ENCODE measurements around the gene HRH1. TPM values are rescaled to one million over a fixed set of nuclear protein-coding genes. Genes with fewer than 3 reads are reported as not detected.

The HRH1 gene
- polyA plus RNA-seq, 3 donors = 1.5 to 2.4 (median 2.3) TPM

DNA sequence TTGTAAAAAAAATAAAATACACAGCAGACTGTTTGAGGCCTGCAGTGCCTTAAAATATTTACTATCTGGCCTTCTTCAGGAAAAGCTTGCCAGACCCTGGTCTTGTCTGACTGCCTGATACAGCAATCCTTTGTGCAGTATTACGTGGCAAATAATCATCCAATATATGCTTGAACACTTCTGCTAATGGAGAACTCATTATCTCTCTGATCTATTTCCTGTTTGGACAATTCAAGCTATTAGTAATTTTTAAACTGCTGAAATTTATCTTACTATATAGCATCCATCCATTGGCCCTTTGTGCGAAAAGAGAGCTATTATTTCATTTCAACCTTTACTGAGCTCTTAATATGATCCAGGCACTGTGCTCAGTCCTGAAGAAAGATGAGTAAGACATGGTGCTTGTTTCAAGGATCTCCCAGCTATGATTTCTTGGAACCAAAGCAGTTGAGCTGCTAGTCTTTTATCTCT is 133.8 kb downstream of the HRH1 start:
- DNase-seq (ENCODE audit: extremely low read depth in 1 of 11, low read depth in 9 of 11, low spot score in 4 of 11) = no peak

DNA sequence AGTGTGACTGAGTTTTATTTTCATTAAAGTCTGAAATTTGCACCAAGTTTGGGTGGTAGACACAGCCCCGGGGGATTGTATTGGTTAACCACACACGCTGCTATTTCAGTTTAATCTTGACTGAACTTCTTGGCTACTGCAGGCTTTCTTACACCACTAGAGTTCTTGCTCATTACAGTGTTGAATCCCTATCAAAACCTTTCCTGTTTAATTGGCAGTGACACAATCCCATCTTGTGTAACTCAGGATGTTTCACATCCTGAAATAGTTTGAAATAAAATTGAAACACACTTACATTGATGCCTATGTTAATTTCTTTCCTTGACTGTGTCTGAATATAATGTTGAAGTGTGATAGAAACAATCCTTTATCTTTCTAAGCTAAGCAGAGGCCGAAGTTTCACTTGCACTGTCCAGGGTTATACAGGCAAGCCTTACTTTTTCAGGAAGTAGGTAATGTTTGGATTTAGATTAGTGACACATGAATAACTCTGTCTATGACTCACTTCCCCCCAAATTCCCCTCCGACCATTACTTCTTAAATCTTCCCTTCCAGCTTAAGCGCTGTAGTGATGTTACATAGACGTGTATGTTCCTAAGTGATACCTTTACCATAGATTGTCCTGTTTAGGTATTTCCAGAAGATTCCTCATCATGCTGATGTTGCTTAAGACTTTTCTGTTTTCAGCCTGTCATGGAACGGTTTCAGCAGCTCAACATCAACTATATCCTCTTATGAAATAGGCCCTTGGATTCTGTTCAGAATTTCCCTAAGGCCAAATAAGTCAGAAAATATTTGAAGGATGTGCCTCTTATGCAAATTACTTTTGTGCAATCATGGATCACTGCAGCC is 134.7 kb downstream of the HRH1 start:
- no peak for DNase-seq (ENCODE audit: extremely low read depth in 1 of 11, low read depth in 9 of 11, low spot score in 4 of 11)

DNA sequence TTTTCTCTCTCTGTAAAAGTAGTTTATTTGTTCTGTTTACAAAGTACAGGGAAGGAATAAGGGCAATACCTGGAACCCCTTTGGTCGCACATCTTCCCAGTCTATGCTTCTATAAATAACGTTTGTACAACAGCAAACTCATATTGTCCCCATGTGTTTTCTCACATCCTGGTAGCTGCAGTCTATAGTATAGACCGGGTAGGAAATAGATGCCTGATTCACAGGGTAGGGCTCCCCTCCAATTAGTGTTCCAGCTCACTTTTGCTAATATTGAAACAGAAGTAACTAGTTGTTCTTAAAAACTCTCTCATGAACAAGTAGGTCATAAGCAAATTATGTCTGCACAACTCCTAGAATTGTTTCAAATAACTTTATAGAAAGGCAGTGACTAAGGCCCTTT is 135.6 kb downstream of the HRH1 start:
- DNase-seq (ENCODE audit: extremely low read depth in 1 of 11, low read depth in 9 of 11, low spot score in 4 of 11) = no peak

DNA sequence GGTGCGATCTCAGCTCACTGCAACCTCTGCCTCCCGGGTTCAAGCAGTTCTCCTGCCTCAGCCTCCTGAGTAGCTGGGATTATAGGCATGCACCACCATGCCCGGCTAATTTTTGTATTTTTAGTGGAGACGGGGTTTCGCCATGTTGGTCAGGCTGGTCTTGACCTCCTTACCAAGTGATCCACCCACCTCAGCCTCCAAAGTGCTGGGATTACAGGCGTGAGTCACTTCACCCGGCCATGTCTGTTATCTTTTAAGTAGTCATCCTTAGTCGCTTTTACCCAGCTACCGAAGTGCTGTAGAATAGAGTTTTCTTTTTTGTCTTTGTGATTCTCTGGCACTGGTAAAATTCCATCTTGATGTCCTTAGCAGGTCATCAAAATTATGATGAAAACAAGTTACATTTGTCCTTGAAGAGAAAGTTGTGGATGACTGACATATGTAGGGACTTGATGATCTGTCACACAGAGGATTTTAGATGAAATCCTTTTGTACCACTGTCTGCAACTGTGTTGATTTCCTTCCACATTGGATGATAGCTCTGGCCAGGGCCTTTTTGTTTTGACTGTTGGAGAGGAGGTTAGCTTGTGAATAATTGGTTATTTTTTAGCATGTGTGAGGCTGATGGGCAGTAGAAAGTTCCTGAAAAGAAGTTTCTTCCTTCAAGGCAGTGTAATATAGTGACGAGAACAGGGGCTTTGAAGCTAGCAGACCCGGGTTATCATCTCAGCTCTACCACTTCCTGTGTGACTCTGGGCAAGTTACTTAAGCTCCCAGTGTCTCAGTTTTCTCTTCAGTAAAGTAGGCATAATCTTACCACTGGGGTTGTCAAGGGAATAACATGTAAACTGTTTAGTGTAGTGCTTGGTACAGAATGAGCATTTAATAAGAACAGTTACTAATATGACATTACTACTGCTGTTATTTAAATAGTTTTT is 136.7 kb downstream of the HRH1 start:
- DNase-seq (ENCODE audit: extremely low read depth in 1 of 11, low read depth in 9 of 11, low spot score in 4 of 11) = no peak

DNA sequence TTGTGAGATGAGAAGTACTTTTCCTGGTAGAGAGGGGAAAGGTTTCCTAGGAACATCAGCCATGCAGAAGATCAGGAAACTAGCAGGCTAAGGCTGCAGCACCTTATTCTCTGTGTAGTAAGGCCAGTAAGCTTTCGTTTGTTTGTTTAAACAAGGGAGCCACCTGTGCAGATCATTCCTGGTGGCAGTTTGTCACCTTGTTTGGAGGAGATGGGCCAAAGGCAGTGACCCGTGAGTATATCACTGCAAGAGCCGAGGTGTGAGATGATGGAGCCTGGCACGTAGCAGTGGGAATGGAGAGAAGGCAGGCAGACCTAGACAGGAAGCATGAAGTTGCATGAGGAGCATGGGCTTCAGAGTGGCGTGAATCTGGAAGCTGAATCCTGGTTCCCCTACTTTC is 137.5 kb downstream of the HRH1 start:
- DNase-seq (ENCODE audit: extremely low read depth in 1 of 11, low read depth in 9 of 11, low spot score in 4 of 11) = no peak

DNA sequence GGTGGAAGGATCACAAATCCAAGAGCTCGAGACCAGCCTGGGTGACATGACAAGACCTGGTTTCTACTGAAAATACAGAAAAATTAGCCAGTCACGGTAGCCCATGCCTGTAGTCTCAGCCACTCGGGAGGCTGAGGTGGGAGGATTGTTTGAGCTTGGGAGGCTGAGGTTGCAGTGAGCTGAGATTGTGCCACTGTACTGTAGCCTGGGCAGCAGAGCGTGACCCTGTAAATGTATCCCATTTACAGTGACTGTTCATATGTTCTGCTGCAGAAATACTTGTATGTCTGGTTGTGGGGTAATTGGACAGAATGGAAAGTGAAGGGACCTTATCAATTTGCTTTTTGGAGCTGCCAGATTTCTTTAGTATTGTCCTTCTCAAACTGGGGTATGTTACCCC is 142.8 kb downstream of the HRH1 start:
- no peak for DNase-seq (ENCODE audit: extremely low read depth in 1 of 11, low read depth in 9 of 11, low spot score in 4 of 11)

DNA sequence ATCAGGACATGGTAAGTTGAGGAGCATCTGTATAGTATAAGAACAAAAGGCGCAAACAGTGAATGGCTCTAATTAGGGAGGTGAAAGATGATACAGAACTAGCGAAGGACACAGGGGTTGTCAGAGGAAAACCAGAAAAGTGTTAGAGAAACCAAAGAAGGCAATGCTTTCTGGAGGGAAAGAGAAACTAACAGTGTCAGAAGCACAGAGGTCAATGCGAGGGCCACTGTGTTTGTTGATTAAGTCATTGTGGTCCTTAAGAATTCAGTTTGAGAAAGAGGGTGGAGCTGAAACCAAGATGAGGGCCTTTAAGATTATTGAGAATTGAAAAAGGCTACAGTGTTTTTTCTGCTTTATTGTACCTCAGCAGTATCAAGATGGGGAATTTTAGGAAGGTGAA is 146.7 kb downstream of the HRH1 start:
- no peak for DNase-seq (ENCODE audit: extremely low read depth in 1 of 11, low read depth in 9 of 11, low spot score in 4 of 11)

DNA sequence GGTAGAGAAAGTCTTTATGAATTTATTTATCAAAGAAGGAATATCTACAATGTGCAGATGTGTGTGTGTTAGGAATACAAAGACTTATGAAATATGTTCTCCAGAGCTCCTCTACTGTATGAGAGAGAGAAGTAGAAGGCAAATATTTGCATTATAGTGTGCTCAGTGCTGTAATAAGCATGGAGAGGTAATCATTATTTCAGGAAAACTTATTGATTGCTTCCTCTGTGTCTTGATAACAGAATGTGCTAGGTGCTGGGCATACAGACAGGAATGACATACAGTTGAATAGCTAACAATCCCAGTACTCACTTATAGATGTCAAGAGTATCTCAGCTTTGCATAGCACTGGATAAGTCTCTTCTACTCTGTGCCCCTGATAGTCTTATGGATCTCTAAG is 148.2 kb downstream of the HRH1 start:
- no peak for DNase-seq (ENCODE audit: extremely low read depth in 1 of 11, low read depth in 9 of 11, low spot score in 4 of 11)

DNA sequence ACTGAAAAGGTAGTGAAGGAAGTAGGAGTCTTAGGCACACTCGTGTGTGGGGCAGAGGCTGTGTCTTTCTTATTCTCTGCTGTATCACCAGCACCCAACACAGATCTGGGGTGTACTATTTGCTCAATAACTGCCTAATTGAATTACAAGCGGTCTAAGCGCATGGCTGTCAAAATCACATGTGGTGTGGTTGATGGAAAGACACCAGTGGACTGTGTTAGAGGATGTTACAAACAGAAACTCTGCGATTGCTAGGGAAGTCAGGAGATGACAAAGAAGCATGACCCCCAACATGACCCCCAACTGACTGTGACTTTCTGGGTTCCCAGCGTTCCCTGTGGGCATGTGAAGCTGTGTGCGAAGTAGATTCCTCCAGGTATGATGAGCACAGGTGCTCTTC is 149.9 kb downstream of the HRH1 start:
- DNase-seq (ENCODE audit: extremely low read depth in 1 of 11, low read depth in 9 of 11, low spot score in 4 of 11) = no peak

DNA sequence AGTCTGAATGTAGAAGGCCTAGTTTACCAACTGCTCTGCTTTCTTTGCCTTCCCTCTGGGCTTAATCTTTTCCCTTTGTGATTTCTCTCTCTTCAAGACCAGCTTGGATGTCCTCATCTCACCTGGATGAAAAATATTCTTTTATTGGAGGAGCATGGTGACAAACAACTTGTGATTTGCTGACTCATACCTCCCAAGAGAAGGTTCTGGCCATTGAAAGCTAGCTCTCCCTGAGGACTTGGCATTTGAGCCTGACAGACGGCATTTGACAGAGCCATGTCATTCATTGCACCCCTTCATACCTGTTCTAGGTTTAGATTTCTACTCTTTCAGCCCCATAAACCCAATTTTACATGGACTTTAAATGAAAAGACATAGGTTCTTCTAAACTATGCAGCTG is 151.2 kb downstream of the HRH1 start:
- no peak for DNase-seq (ENCODE audit: extremely low read depth in 1 of 11, low read depth in 9 of 11, low spot score in 4 of 11)

DNA sequence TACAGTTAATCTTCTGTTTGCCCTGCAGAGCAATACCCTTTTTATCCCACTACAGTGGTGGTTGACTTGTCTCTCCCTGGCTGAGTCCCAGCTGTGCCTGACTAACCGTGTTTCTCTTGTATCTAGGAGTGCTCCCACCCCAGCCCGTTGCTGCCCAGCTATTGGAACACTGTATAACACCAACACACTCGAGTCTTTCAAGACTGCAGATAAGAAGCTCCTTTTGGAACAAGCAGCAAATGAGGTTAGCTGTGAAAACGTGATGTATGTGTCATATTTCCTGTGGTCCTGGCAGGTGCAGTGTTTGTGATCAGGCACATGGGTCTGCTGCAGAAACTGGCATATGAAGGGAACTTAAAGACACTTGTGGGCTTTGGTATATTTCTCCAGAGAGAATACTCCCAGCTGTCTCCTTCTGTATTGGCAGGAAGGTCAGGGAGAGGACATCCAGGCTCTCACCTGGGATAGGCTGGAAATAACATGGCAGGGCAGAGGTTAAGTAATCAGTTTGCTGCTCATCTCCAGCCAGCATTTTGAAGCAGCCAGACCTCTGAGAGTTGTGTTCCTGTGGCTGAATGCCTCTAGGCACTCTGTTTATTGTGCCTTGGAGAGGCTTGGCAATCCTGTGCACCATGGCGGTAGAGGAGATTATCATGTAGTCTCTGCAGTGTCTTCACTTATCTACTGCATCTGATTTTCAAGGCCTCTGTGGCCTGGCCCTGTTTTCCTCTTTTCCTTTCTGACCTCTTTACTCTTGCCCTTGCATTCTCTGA is 152.7 kb downstream of the HRH1 start:
- DNase-seq (ENCODE audit: extremely low read depth in 1 of 11, low read depth in 9 of 11, low spot score in 4 of 11) = no peak

DNA sequence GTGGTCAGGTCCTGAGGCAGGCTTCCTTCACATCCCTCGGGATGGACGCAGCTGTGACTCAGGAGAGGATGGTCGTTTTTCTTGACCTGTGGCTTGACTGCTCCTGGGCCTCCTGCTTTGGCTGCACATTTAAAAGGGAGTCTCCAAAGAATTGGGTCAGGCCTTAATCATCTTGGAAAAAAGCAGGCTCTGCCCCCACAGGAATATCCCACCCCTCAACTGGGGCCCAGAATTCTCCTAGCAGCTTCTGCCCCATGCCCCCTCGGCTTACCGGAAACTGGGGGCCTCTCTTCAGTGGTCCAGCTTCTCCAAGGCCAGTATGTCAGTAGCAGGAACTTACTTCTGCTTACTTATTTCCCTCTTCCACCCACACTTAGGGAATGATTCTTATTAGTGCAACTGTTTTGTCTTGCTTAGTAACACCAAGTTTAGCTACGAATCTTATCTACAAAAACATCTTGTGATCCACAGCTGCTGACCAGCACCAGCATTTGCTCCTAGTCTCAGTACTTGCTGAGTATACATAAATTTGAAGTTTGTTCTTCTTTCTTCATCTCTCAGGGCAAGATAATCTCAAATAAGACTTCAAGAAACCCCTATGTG is 153.6 kb downstream of the HRH1 start:
- DNase-seq (ENCODE audit: extremely low read depth in 1 of 11, low read depth in 9 of 11, low spot score in 4 of 11) = no peak

DNA sequence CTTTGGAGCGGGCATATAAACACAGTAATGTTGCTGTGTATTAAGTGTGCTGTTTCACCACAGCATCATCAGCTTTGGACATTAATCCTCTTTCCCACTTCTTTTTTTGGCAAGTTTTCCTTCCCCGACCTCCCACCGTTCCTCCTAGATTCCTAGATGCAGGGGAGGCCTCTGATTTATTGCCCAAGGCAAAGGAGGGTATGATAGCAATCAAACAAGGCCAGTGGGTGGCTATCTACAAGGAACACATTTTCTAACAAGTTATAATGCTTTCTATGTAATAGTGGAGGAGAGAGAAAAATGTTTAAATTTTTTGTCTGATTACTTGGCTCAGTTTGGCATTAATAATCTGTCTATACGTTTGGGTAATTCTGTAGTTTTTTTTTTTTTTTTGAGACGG is 156.0 kb downstream of the HRH1 start:
- no peak for DNase-seq (ENCODE audit: extremely low read depth in 1 of 11, low read depth in 9 of 11, low spot score in 4 of 11)

DNA sequence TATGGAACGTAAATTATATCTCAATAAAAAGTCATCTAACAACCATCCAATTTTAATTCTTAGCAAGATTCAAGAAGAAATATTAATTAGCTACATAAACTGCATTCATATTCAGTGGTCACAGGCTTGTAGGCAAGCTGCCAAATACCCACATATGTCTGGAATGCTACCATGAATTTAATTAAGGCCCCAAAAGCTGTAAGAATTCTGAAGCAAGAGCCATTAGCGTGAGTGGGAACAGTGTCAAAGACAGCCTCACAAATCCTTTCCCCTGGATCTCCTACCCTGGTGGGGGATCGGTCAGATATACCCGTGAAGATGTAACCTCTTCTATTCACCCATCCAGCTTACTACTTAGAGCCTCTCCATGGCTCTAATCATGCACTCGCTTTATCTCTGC is 157.9 kb downstream of the HRH1 start:
- no peak for DNase-seq (ENCODE audit: extremely low read depth in 1 of 11, low read depth in 9 of 11, low spot score in 4 of 11)

Other genes with a start within 250 kb of the HRH1 start
- 1 to 10 TPM in 1 of 3 donors, under 1 TPM in 2; 0.65 to 1.9 (median 0.82) TPM for gene SLC6A1, start 161.7 kb upstream of the HRH1 start, polyA plus RNA-seq (ENCODE audit: insufficient read length in 3 of 3)
- gene ATG7, start 117.9 kb downstream of the HRH1 start, polyA plus RNA-seq (ENCODE audit: insufficient read length in 3 of 3) = 10 to 100 TPM; 23.1 to 27.4 (median 26.6) TPM